GM12891 (cell line): ENCODE measurements around the gene CGNL1.

Experiments
- POLR2A ChIP-seq: IDR thresholded peaks from 2 replicates; pipeline ENCODE4 v1.6.1; 2011; ENCODE audit warnings: low read depth, low read length, control low read depth
- POLR2AphosphoS5 ChIP-seq: IDR thresholded peaks from 2 replicates; pipeline ENCODE4 v1.6.1; 2011; ENCODE audit warnings: low read depth, low read length, control low read depth

- no peak for TF ChIP-seq POLR2A
- no peak for TF ChIP-seq POLR2AphosphoS5
These were observed 195.4 kb downstream of the CGNL1 start for GRCh38 chr15:57571725-57572124.
